NCI-H128 (cell line): ENCODE data around the gene ACIN1.
"Not testable (repeated sequence)": the region's sequence is repeated elsewhere in the genome, so short reads cannot be mapped to it uniquely, and the experiment has no call there.

ENCODE experiments used
- DNase-seq: peaks from one replicate; lab custom pipeline; 2025; ENCODE audit not compliant: unreplicated experiment; lab: John Stamatoyannopoulos, UW

Gene ACIN1

DNA sequence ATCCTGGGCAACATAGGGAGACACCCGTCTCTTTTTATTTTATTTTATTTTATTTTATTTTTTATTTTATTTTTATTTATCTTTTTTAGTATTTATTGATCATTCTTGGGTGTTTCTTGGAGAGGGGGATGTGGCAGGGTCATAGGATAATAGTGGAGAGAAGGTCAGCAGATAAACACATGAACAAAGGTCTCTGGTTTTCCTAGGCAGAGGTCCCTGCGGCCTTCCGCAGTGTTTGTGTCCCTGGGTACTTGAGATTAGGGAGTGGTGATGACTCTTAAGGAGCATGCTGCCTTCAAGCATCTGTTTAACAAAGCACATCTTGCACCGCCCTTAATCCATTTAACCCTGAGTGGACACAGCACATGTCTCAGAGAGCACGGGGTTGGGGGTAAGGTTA, 12.7 kb upstream of the ACIN1 start:
- DNase-seq = not testable (repeated sequence)

DNA sequence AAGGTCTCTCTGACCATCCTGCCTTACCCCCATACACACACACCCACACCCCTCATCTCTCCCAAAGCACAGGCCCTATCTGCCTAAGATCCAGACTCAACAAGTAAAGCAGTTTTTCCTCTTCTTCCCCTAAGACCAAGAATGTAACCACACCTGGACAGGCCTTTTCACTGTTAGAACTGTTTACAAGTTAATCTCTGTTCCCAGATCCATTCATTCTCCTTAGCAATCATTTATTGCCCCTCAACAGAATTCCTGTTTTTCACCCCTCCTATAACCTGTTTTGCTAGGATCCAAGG, 11.8 kb upstream of the ACIN1 start:
- no peak for DNase-seq

DNA sequence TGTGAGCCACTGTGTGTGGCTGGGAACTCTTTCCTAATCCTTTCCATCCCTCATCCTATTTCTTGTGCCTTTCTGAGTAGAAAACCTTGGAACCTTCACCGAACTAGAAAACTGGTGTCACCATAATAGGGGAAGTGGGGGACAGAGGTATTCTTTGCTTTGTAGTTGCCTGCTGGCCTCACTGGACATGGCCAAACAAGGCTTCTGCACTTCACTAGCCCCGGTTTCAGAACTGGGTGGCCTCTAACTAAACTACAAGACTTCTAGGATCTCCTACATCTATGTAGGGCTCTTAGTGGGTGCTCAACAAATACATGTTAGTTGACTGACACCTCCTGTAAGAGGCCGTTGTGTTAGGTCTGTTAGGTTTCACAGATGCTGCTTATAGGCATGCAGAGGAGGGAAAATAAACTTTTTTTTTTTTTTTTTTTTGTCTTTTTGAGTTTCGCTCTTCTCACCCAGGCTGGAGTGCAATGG, 10.4 kb upstream of the ACIN1 start:
- no peak for DNase-seq

DNA sequence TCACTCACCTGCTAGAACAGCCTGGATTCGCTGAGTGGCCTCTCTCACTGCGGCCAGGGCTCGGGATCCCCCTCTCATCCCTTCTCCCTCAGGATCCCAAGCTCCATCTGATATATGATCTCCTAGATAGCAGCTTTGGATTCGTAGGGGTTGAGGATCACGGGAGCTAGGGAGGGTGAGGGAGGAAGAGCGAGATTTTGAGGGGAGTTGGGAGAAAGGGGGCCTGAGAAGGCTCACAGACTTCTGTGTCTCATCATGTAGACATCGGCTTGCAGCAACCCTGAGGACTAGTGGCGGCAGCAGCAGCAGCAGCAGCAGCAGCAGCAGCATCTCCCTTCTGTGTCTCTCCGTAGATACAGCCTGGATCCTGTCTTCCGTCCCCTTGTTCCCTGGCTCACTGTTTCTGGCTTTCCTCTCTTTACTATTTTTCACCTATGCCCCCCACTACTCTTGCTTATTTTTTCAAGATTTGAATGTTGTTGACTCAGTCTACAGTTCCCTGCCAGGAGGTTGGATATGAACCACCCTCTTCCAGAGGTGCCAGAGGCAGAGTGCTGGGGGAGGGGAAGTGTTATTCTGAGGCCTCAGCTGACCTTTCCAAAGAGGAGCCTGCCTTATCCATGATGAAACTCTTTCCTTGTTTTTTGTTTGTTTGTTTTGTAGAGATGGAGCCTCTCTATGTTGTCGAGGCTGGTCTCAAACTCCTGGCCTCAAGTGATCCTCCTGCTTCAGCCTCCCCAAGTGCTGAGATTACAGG, 9.8 kb upstream of the ACIN1 start, which contains the start of gene CIROP:
Gene CIROP (minus strand): TSS at position 399 of the 757 bp plus-strand sequence. CDS start 69 bp downstream, at position 330.
- DNase-seq = no peak

DNA sequence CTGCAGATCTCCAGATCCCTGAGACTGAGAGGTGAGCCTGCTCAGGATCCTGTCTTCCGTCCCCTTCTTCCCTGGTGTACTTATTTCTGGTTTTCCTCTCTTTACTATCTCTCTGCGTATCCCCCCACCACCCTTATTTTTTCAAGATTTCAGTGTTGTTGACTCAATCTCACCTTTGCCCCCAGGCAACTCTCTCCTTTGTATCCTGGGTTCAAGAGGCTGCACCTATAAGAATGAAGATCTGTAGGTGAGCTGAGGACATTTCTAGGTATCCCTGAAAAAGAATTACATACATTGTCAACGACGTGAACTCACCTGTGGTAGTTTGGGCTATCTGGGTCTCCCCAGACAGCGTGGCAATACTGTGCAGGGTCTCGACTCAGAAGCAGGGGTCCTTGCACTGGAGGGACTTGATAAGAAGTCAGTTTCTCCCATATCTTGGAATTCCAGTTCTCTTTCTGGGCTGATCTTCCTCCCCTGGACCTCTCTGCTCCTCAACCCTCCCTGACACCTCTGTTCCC, 9.2 kb upstream of the ACIN1 start:
- DNase-seq = no peak

DNA sequence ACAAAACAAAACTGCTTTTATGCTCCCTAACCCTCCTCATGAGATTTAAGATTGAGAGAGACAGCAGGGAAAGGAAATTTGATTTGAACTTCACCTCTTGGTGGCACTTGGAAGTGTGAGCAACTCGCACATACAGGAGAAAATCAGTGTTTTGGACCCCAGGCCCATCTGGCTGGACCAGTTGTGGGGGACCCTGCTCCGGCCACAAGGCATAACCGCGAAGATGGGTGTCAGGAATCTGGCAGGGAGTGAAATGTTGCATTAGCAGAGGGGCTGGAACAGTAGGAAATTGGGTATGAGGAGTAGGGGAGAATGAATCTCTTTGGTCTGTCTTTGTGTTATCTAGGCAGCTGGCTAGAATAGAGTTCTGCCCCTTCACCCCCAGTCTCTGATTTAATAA, 8.6 kb upstream of the ACIN1 start:
- DNase-seq = no peak

DNA sequence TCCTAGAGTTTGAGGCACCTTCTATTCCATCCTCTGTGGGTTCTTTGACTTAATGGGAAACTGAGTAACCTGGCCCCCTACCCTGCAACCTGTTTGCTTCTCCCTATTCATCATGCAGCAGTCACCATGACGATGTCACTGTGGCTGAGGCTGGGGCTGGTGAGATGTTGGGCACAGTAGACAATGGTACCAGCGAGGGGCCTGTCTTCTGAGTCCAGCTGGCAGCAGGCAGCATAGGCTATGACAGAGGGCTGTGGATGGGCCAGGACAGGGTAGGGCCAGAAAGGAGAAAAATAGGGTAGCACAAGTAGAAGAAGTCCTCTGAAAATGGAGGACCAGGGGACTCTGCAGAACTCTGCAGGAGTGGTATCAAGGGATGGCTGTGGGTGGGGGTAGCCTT, 7.9 kb upstream of the ACIN1 start:
- DNase-seq = no peak

DNA sequence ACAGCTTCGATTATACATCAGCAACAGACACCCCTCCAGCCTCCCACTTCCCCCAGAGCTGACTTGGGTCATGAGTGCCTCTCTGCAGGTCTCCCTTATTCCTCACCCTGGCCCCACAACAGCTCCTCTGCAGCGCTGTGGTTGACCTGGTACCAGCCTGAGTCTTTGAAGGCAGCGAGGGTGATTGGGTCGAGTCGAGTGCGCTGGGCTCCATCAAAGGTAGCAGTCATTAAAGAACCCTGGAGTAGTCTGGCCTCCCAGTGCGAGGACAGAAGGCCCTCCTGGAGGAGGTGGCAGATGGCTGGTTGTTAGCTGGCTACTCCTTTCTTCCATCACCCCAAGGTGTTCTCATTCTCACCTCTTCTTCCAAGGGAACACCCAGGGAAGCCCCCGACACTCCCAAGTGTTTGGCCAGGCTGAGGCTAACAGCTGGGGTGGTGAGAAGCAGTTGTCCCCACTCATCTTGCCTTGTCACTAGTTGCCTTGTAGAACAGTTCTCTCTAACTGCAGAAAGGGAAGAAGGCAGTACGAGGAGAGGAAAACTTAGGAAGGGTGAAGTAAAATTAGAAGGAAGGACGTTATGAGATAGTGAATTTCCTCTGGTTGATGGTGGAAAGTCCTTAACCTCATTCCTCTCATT, 7.2 kb upstream of the ACIN1 start:
- no peak for DNase-seq

DNA sequence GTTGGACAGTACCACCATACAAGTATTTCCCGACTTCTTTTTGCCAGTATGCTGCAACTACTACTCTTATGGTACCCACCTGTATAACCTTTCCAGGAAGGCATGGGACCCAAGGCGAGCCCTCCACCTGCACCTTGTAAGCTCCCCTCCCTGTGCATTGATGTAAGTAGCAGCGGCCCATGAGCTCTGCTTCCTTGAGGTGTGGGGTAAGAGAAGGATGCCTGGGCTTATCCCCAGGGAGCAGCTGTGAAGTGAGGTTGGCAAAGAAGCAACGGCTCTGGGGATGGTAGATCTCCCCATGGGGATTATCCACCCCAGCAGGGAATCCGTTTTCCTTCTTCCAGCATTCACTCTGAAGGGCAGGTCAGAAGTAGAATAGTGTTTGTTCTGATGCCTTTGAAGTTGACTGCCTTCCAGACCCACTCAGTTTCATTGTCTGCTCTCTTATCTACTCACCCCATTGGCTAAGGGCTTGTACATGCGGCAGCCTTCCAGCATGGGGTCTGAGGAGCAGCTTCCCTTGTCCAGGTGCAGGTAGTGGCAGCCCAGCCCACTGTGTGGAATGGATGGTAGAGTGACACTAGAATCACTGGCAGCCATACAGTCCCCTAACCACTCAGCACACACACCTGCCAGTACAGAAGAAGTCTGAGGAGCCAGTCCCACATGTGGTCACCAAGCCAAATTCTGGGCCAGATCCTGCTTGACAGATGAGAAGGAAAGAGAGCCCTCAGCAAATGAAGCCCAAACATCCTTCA, 6.5 kb upstream of the ACIN1 start:
- DNase-seq = no peak

DNA sequence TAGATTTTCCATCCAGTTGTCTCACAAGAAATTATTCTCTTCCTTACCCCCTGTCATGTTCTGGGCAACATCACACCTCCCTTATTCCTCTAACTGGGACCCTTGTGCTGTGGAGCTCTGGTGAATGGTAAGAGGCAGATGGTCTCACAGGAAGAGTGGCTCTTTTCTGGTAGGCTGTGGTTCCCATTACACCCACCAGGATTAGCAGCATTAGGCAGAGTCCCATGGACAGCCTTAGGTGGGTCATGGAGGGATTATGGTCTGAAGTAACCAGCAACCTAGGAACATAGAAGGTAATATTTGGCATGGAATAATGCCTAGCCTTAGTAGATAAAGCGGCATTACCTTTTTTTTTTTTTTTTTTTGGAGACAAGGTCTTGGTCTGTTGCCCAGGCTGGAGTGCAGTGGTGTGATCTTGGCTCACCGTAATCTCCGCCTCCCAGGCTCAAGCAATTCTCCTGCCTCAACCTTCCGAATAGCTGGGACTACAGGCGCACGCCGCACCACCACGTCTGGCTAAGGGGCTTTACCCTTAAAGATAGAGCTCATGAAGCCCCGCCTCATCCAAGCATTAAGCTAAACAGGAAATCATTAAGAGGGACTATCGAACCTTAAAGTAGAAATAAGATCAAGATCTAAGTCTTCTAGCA, 4.4 kb upstream of the ACIN1 start:
- DNase-seq = no peak

DNA sequence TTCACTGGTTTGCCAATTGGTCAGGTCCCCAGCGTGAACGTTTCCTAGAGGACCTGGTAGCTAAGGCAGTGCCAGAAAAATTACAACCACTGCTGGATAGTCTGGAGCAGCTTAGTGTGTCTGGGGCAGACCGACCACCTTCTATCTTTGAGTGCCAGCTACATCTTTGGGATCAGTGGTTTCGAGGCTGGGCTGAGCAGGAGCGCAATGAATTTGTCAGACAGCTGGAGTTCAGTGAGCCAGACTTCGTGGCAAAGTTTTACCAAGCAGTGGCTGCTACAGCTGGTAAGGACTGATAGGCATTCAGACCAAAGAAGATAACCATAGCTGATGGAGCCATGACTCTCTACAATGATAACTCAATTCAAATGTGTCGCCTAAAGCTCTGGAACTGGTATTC, 2.9 kb upstream of the ACIN1 start:
- no peak for DNase-seq

DNA sequence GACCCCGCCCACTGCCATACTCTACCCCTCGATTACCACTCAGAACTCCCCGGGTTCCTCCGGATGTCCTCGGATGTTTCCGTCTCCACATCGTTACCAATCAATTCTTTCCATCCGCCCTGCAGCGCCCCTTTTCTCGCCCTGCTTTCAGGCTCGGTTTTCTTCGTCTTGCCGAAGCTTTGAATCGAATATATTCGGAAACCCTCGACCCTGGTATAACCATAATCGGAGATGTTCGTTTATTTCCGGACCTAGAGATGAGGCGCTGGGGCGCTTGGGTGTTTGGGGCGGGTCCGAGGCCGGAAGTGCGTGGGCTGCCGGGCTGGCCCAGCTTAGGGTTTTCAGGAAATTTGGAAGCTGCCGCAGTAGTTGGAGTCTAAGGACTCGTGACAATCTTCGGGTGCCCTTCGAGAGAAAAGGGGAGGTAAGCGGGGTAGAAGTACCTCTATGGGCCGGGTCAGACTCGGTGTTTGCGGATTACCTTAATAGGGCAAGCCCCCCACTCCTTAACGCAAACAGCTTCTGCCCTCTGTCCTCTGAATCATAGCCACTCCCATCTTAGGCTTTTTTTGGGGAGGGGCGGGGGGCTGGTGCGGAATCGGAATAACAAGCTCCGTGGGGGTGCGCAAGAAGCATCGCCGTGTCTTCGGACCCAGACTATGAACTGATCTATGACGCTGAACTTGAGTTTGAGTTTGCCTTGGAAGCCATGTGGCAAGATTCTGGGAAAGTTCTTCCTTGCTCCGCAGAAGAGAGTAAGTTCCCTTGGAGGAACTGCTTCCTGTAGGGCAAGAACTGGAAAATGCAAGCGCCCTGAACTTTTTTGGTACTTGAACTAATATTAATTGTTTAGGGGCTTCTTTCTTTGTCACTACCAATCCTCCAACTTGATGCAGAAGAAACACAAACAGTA, 516 bp upstream of the ACIN1 start, which contains the start of gene C14orf119:
Gene C14orf119 (plus strand): TSS at position 310 of the 913 bp plus-strand sequence. CDS start 2,154 bp downstream, outside the sequence.
- DNase-seq = no peak

DNA sequence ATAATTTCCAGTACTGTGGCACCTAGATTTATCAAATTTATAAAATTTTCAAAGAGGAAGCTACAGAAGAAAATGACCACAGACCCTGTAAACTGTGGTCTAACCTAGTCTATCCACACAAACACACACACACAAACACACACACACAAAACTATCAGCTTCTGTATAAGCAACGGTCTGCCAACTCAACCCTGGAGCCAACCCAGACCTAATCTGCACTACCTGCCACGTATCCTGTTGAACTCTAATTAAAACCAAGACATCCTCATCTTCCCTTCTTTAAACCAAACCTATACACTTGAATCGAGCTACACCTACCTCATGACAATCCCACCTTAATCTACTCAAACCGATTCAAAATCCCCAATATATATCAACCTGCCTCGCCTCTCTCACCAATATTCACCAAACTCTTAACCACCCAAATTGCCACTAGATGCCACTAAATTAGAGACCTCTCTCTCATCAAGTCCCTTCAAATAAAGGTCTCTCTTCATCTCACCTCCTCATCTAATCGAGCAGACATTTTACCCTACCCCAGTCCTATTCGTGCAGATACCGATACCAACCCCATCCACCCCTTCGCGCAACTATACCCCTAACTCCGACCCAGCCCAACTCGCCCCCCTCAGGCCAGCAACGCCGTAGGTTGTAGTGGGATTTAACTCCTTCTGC, 808 bp downstream of the ACIN1 start:
- DNase-seq = no peak

DNA sequence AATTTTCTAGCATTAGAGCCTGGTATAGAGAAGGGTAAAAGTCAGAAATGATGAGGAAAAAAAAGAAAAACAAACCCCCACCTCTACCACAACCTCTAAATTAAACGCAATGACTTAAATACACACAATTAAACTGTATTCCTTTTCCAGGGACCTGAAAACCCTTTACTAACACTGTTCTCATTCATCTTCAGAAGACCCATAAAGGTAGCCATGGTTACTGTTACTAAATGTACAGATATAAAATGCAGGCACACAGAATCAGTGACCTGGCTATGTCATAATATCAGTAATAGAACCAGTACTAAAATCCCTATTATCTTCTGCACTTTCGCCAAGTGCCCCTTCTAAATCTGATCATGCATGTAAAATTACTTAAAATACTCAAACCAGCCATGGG, 1.4 kb downstream of the ACIN1 start:
- DNase-seq = no peak

DNA sequence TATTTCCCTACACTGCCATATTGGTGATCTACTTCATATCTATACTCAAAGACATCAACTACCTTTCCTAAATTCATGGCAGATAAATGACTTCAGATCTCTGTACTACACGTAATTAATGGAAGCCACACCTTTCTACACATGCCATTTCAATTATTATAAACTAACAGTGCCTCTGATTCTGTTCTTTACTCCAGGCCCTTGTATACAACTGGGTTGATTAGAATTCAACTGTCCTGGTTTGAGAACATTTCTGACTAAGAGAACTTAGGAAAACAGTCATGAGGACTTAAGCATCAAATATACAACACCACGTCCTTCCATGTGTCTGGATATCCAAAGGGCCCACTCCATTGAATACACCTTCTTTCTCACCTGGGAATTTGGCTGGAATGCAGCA, 1.8 kb downstream of the ACIN1 start:
- no peak for DNase-seq

DNA sequence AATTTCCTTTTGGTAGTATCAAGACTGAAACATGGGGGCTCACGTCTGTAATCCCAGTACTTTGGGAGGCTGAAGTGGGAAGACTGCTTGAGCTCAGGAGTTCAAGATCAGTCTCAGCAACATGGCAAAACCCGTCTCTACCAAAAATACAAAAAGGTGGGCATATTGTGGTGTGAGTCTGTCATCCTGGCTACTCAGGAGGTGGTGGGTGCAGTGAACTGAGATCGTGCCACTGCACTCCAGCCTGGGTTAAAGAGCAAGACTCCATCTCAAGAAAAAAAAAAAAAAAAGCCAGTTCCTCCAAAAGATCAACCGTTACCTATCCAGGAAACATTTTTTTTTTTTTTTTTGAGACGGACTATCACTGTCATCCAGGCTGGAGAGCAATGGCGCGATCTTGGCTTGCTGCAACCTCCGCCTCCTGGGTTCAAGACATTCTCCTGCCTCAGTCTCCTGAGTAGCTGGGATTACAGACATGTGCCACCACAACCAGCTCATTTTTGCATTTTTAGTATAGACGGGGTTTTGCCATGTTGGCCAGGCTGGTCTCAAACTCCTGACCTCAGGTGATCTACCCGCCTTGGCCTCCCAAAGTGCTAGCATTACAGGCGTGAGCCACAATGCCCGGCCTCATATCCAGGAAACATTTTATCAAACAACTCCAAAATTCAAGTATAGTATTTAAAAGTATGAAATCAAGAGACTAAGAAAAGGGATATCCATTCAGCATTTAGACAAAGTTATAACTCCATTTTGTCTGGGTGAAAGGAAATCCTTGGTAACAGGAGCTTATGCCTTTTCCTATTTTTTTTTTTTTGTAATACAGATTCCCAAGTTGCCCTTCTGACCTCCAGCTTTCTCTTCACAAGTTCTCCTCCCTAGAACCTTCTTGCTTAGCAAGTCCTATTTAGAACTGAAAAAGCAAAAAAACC, 3.4 kb downstream of the ACIN1 start:
- DNase-seq = no peak

DNA sequence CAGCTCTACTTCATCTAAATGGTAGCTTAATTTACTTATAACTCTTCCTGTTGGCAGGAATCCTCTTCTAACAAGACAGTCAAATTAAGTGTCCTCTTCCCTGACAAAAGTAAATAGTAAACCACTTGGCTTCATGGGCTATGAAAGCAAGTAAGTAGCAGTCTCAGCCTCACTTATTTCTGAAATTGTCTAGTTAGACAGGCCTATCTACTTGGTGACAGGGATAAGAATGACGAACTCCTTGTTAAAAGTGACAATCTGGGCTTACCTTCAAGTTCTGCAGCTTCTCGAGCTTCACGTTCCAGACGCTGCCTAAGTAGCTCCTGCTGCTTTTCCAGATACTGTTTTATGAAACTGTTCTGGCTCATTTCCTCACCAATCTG, 4.7 kb downstream of the ACIN1 start:
- DNase-seq = no peak

DNA sequence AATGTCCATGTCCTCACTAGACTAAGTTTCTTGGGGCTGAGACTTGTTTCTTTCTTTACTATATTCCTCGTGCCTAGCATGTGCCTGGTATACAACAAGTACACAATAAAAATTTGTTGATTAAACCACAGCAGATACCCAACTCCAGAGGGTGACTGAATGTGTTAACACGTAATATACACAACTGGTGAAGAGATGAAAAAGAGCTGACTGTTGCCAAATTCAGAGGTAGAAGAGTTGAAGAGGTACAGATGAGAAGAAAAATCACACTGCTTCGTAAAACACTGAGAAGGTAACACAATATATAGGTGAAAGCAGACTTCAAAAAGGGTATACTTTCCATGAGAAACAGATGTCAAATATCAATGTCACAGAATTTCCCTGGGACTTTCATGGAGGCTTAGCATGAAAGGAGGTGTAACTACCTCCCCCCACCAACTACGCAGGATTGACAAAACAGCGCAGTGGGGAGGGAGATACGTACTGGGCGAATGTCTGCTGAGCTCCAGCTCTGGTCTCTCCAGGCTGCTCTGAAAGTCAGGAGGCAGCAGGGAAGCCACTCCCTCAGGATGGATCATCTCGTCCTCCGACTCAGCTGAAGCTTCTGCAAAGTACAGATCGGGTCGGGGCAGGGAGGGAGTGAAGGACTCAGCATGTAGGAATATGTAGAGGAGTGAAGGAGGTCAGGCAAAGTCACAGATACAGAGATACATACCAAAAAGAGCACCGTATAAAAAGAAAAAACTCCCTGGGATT, 5.3 kb downstream of the ACIN1 start:
- DNase-seq = no peak
